22Rv1 (cell line): Measurements from ENCODE around the gene DPP4.

ENCODE experiments used
- H3K27ac ChIP-seq: fragments of 450-650 bp; 2 replicates; pipeline ENCODE4 v1.5.1; 2017
- ZFX ChIP-seq: fragments of 450-650 bp; IDR thresholded peaks from 2 replicates; pipeline ENCODE4 v1.6.1; 2017; ENCODE audit warnings: antibody characterized with exemption, borderline replicate concordance
- TF ChIP-seq, protein P1 (sequence below): fragments of 450-650 bp; IDR thresholded peaks from 2 replicates; pipeline ENCODE4 v1.5.1; 2017; ENCODE audit warnings: mild to moderate bottlenecking

The DPP4 gene

DNA sequence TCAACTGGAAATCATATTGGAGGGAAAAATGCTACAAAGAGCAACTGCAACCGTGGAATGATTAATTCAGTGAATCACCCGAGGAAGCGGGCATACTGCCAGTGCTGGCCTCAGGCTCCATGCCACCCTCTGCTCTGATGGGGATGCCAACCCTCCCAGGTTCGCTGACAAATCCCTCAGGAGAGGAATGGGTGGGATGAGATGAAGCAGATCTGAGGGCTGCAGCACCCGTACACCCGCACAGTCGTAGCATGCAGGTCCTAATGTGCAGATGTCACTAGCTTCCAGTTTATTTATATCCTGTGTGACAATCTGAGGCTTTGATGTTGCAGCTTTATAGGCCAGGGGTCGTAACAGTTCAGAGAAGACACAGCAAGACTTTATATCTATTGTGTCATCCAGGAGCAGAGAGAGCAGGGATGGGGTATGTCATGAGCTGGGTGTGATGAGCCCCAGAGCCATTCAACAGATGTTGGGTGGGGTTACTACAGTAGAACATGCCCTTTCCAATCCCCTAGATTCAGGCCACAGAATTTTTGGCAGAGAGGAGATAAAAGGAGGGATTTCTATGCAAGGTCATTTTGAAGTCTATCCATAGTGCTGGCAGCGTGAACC lies 44.6 kb downstream of the DPP4 start:
- H3K27ac ChIP-seq: no peak overlapping the region
- TF ChIP-seq, protein P1, sequence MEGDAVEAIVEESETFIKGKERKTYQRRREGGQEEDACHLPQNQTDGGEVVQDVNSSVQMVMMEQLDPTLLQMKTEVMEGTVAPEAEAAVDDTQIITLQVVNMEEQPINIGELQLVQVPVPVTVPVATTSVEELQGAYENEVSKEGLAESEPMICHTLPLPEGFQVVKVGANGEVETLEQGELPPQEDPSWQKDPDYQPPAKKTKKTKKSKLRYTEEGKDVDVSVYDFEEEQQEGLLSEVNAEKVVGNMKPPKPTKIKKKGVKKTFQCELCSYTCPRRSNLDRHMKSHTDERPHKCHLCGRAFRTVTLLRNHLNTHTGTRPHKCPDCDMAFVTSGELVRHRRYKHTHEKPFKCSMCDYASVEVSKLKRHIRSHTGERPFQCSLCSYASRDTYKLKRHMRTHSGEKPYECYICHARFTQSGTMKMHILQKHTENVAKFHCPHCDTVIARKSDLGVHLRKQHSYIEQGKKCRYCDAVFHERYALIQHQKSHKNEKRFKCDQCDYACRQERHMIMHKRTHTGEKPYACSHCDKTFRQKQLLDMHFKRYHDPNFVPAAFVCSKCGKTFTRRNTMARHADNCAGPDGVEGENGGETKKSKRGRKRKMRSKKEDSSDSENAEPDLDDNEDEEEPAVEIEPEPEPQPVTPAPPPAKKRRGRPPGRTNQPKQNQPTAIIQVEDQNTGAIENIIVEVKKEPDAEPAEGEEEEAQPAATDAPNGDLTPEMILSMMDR: no peak
- TF ChIP-seq ZFX: no peak

DNA sequence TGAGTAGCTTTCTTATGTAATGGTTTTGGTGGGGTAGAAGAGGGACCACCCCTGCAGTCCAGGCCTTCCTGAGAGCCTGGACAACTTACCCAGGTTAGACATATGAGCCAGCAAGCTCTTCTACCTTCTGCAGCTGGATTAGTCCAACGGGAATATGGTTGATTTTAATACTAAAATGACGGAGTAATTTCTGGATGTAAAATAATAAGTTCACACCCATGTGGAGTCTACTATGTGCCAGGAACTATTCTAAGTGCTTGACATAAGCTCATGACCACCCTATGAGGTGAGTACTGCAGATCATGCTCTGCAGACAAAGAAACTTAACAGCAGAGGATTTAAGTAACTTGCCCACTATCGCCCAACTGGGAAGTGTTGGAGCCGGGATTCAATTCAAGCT lies 45.5 kb downstream of the DPP4 start:
- no peak for TF ChIP-seq ZFX
- TF ChIP-seq, protein P1: no peak
- H3K27ac ChIP-seq: no peak overlapping the region

DNA sequence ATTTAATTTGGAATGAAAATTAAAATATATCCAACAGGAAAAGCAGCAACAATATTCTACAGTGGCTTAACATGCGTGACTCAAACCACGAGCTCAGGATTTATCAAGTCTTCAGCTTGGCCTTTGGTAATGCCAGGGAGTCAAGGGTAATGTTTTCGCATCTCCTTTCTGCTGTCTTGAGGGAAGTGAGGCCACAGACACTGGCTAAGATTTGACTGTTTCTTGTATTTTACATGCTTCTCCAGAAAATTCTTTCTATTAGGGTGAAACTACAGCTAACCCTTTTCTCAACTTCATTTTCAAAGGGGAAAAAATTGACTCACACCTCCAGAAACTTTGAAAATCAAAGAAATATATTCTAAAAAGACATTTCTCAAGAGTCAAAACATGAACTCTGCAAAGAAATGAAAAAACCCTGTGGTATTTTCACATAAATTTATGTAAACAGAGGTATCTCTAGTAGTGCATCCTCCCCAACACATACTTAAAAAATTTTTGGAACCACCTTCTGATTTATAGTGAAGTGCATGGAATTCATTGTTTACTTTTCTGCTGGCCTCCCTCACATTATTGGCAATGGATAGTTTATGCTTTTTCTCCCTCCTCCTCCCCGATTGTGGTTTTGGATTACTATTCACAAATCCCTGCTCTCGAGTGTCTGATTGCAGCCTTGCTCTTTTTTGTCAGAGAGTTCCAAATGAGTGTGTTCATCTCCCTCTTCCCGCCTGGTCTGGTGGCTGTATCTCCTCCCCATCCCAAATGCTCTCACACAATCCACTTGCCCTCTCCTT lies 48.7 kb downstream of the DPP4 start:
- no peak overlapping the region for H3K27ac ChIP-seq
- TF ChIP-seq, protein P1: no peak
- no peak for TF ChIP-seq ZFX

DNA sequence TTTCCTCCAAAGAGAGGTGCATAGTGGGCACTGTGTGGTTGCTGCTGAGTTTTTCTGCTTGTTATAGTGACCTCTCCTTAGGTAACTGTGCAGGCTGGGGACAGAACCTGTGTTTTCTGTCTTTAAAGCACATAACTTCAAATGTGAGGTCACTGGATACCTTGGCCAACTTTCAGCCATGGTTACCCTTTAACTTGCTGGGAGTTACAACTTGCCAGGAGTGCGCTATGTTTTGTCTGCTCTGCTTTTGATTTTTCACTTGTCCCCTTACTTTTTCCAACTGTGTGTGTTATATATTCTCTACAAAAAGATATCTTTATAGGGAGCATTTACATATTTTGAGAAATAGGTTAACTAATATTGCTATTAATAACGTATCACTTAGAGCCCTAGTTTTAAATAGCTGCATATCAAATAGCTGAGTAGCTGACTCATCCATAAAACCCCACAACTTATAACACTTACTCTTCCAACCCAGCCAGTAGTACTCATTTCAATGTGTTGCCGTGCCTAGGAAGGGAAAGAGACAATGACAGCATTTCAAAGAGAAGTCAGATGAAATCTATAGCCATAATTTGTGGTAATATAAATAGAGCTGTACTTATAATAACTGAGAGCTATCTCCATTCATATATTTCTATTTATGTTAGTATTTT lies 51.6 kb downstream of the DPP4 start:
- no peak overlapping the region for H3K27ac ChIP-seq
- no peak for TF ChIP-seq ZFX
- TF ChIP-seq, protein P1: no peak

DNA sequence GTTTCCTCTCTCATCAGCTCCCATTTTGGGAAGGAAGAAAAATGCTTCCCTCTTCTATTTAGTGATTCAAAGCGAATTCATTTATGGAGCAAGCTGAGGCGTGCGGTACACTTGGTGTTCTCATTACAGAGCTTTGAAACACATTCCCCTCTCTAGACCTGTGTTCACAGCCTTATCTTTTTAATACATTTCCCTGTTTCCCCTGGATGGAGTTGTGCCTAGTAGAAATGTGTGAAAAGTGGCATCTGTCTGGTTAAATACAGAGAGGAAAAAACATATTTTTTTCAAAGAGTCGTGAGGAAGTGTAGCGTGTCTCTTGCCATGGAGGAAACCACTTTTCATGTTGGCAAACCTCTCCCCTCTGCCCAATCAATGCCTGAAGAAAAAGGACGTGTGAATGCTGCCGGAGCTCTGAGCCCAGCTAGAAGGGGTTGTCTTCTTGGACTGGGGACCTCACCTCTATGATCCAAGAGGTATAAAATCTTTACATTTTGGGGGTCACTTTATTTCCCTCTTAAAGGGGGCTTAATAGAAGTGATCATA lies 52.4 kb downstream of the DPP4 start:
- H3K27ac ChIP-seq: no peak overlapping the region
- no peak for TF ChIP-seq ZFX
- TF ChIP-seq, protein P1: no peak

DNA sequence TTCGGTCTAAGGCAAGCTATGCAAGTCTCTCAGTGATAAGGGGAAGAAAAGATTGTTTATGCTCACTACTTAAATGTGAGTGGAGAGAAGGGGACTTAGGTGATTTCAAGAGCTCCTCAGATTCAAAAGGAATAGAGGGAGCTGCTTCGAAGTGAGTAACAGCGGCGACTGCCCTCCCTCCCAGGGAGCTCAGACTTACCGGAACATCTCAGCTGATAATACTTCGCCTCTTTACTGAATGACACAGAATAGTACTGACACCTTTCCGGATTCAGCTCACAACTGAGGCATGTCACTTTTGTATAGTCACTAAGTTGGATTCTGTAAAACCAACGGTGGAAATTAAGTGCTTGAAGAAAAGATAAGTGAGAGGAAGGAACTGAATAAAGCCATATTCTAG lies 55.5 kb downstream of the DPP4 start:
- TF ChIP-seq, protein P1: no peak
- TF ChIP-seq ZFX: no peak
- H3K27ac ChIP-seq: no peak overlapping the region
